WI38 (cell line): ENCODE results near the gene GABRA5.

Experiments
- H3K4me3 ChIP-seq: 2 replicates; pipeline ENCODE4 v1.5.1; 2011; ENCODE audit warnings: low read depth, mild to moderate bottlenecking, control low read depth, low read length
- TF ChIP-seq, protein P1 (sequence below): IDR thresholded peaks from 2 replicates; pipeline ENCODE4 v1.5.1; 2012; ENCODE audit warnings: low read depth, mild to moderate bottlenecking, control low read depth, low read length

The GABRA5 gene

DNA sequence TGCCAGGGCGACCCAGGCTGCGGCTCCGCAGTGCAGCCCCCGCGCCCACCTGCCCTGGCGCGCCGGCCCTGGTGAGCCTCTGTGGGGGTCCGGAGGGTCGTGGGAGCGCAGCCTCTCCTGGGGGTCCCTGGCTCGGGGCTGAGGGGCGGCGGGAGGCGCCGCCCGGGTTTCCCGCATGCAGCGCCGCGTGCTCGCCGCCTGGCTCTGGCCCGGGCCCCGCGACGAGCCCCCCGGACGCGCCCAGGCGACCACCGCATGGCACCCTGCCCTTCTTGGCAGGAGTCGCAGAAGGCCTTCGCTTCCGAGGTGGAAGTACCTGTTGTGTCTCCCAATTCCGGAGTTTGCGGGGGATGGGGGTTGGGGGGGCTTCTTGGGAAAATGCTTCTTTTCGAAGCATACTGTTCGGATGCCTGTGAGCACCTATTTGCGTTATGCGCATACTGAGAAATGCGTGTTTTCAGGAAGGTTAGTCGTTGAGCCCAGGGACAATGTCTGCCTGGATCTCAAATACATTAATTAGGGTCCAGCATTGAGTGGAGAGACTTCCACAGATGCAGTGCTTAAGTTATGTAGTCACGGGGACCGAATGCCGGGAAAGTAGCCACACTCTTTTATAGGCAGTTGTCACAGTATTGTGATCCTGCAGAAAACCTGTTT lies 1.3 kb downstream of the GABRA5 start:
- TF ChIP-seq, protein P1, sequence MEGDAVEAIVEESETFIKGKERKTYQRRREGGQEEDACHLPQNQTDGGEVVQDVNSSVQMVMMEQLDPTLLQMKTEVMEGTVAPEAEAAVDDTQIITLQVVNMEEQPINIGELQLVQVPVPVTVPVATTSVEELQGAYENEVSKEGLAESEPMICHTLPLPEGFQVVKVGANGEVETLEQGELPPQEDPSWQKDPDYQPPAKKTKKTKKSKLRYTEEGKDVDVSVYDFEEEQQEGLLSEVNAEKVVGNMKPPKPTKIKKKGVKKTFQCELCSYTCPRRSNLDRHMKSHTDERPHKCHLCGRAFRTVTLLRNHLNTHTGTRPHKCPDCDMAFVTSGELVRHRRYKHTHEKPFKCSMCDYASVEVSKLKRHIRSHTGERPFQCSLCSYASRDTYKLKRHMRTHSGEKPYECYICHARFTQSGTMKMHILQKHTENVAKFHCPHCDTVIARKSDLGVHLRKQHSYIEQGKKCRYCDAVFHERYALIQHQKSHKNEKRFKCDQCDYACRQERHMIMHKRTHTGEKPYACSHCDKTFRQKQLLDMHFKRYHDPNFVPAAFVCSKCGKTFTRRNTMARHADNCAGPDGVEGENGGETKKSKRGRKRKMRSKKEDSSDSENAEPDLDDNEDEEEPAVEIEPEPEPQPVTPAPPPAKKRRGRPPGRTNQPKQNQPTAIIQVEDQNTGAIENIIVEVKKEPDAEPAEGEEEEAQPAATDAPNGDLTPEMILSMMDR: no peak
- no peak overlapping the region for H3K4me3 ChIP-seq

DNA sequence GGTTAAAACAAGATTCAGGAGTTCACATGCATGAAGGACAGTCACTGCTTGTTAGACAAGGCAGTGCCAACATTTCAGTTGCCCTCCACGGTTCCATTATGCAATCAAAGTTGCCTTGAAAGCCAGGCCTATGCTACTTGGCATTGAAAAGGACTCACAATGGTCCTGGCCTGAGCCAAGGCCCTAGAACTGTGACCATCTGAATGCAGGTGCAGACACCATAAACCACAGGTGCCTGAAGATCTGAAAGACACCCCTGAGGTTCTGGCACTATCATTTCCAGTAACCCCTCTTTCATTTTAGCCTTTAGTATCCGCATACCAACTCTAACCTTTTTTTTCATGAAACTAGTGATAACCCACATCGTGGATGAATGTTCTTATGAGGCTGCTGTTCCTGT lies 2.8 kb downstream of the GABRA5 start:
- TF ChIP-seq, protein P1: no peak
- H3K4me3 ChIP-seq: no peak overlapping the region

DNA sequence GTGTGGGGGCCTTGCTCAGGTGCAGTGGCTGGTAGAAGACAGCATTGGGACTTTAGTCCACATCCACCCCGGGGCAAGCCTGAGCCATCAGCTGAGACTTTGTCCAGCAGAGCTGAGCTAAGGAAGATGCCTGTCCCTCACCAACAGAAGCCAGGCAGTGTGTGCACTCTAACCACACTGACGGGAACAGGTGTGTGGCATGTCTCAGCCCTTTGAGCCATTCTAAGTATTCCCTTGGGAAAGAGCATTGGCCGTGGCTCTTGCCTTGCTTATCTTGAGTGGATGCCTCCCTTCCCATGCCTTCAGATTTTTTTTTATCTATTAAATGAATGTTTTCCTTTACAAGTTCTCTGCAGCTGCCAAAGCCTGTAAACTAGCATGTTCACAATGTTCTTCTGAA lies 3.5 kb downstream of the GABRA5 start:
- H3K4me3 ChIP-seq: no peak overlapping the region
- TF ChIP-seq, protein P1: no peak

DNA sequence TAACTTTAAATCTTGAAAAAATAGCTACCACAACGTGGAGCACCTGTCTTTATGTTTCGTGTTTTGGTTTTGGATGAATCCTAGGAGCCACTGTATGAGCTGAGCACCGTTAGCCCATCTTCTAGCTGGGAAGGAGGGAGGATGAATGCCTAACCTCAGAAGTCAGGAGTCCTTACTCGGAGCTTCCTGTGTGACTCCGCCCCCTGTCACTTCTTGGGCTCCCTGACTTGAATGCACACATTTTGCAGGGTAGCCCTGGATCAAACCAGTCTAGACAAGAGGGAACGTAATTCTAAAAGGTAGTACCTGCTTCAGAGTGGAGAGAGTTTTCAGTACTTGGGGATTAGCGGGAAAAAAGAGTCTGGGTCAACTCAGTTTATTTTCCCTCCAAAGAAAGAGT lies 5.3 kb downstream of the GABRA5 start:
- H3K4me3 ChIP-seq: no peak overlapping the region
- TF ChIP-seq, protein P1: no peak

- no peak overlapping the region for H3K4me3 ChIP-seq
- TF ChIP-seq, protein P1: no peak
Observed at GRCh38 chr15:26873846-26874245, 7.0 kb downstream of the GABRA5 start.

- TF ChIP-seq, protein P1: no peak
Observed at GRCh38 chr15:26874774-26875475, 8.1 kb downstream of the GABRA5 start.

GRCh38 chr15:26875476-26875850 lies 8.6 kb downstream of the GABRA5 start:
- TF ChIP-seq, protein P1: no peak
- no peak overlapping the region for H3K4me3 ChIP-seq

More at GRCh38 chr15:26874774-26875475, 8.1 kb downstream of the GABRA5 start:
- no peak overlapping the region for H3K4me3 ChIP-seq
